GM12874 (cell line): ENCODE data around the gene SMARCA2.

ENCODE experiments used
- TF ChIP-seq, protein P1 (sequence below): IDR thresholded peaks from 2 replicates; pipeline ENCODE4 v1.5.1; 2011; ENCODE audit warnings: low read depth, mild to moderate bottlenecking, control low read depth, low read length, moderate library complexity; ENCODE audit not compliant: insufficient read depth

SMARCA2 gene

DNA sequence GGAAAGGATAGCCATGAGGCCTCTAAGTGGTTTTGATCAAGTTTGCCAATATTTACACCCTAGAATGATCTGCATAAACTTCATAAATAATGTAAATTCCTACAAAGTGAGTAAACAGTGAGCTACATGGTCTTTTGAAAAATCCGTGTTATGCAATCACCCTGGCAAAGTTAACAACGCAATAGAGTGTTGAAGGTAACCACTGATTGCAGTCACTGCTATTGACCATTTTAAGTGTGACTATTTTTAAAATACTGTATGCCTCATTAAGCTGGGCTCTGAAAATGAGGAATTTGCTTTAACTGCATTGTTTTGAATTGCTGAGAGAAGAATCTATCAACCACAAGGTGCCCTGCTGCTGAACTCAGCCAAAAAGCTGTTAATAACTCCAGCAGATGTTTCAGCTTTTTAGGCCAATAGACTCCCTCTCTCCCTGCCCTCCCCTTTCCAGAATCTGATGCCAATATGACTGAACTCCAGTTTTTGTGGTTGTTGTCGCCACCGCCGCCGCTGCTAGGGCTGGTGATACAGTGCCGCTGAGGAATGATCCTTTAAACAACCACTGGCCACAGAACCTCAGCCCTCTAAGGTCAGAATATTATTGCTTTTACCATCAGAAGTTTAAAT is 35.3 kb upstream of the SMARCA2 start:
- TF ChIP-seq, protein P1, sequence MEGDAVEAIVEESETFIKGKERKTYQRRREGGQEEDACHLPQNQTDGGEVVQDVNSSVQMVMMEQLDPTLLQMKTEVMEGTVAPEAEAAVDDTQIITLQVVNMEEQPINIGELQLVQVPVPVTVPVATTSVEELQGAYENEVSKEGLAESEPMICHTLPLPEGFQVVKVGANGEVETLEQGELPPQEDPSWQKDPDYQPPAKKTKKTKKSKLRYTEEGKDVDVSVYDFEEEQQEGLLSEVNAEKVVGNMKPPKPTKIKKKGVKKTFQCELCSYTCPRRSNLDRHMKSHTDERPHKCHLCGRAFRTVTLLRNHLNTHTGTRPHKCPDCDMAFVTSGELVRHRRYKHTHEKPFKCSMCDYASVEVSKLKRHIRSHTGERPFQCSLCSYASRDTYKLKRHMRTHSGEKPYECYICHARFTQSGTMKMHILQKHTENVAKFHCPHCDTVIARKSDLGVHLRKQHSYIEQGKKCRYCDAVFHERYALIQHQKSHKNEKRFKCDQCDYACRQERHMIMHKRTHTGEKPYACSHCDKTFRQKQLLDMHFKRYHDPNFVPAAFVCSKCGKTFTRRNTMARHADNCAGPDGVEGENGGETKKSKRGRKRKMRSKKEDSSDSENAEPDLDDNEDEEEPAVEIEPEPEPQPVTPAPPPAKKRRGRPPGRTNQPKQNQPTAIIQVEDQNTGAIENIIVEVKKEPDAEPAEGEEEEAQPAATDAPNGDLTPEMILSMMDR: no peak

DNA sequence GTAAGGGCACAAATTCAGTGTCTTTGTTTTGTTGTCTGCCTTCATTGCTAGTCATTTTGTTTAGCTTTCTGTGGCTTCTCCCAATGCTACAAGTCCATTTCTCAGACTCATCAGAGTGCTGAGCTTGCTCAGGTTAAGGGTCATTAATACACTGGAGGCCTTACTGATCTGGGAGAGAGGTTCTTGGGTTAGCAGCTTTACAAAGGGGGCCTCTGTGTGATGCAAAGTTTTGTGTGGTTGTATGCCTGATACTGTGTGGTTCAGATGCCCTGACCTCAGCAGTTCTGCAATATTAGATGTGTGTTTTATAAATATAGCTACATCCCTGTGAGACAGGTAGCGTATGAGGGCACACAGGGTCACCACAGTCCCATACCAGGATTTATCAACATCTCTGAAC is 34.8 kb upstream of the SMARCA2 start:
- TF ChIP-seq, protein P1: no peak

DNA sequence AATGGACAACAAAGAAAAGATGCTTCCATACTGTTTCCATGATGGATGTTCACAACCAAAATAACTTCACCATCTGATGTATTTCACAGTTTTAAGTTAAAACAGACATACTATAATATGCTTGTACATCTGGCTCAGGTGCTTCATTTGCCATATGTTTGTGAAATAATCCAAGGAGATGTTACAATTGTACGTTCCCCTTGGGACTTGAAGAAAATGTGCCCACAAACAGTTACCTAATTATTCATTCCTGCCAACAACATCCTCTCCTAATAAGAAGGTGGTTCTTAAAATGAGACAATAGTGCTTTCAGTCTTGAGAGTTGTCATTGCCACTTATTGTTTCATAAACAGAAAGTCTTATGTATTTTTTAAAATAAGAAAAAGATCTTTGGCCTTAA is 33.1 kb upstream of the SMARCA2 start:
- TF ChIP-seq, protein P1: no peak

DNA sequence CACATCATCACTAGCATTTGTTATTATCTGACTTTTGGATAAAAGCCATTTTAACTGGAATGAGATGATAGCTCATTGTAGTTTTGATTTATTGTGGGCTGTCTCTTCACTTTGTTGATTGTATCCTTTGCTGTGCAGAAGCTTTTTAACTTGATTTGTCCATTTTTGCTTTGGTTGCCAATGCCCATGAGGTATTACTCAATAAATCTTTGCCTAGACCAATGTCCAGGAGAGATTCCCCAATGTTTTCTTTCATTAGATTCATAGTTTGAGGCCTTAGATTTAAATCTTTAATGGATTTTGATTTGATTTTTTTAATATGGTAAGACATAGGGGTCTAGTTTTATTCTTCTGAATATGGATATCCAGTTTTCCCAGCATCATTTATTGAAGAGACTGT is 28.8 kb upstream of the SMARCA2 start:
- TF ChIP-seq, protein P1: no peak

DNA sequence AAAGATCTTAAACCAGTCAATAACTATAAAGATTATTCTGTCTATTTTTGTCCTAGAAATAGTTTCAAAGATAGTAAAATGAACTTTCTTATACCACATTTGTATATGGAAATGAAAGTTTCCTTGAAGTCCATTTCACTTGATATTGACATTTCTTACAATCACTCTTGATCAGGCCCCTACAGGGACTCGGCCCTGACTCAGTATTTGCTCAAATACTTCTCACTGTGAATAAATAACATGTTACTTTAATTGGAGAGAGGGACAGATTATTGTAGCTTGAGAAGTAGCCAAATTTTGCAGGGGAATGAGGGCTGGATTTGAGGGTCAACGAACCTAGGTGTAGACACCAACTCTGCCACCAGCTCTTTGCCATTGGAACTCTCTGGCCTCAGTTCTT is 25.6 kb upstream of the SMARCA2 start:
- TF ChIP-seq, protein P1: no peak

DNA sequence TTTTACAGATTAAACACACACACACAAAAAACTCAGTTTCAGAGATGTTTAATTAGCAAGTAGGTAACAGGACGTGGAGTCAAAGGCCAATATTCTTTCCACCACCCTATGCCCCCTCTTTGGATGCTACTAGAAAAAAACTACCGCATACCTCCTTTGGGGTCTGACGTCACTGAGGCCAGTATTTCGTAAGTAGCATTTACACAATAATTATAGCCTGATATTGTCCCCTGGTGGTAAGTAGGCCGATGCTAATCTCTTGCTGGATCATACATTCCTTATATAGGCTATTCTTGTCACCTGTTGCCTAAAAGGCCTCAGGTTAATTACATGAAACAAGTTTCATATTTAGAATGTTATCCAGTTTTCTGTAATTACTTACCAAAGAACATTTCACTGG is 21.0 kb upstream of the SMARCA2 start:
- TF ChIP-seq, protein P1: no peak

DNA sequence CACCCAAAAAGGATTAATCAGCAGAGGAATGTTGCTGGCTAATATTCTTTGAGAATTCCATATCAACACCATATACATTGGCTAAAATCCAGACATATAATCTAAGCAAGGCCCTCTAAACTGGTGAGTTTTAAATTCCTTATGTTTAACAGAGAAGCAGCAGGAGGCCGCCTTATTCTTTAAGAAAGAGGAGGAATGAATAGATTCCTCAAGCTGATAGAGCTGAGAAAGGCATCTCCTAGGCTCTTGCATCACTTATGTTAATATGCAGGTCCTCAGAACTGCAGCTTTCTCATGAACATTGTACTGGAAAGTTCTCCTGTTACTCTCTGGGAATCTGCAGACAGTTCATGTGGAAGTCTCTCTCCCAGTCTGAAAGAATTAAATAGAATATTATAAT is 20.1 kb upstream of the SMARCA2 start:
- TF ChIP-seq, protein P1: no peak
